ENCODE data around the gene RAB29. TPM values are rescaled to one million over a fixed set of nuclear protein-coding genes. Genes with fewer than 3 reads are reported as not detected.

RAB29 gene
- total RNA-seq, 1 donor from 2014 or later = 4.7 TPM

Small RNAs within 50 kb of the gene (small RNA-seq; reads per million reads assigned to genes)
- gene RF00139 = not detected

Other genes starting within 250 kb of the RAB29 start
- gene ELK4, start 143.5 kb downstream of the RAB29 start, total RNA-seq = 13.6 TPM
- gene SLC45A3, start 95.0 kb downstream of the RAB29 start, total RNA-seq = 2.1 TPM
- gene NUCKS1, start 25.3 kb downstream of the RAB29 start, total RNA-seq = 152 TPM
- gene SLC41A1, start 37.7 kb upstream of the RAB29 start, total RNA-seq = 12.0 TPM
- gene PM20D1, start 74.7 kb upstream of the RAB29 start, total RNA-seq = not detected
- not detected for gene SLC26A9, start 168.0 kb upstream of the RAB29 start, total RNA-seq
- gene RAB7B, start 227.9 kb upstream of the RAB29 start, total RNA-seq = 6.3 TPM
- gene CTSE, start 248.4 kb upstream of the RAB29 start, total RNA-seq = 0.52 TPM